A549 (cell line): ENCODE results near the gene PPP2R3C. TPM values are rescaled to one million over a fixed set of nuclear protein-coding genes. Genes with fewer than 3 reads are reported as not detected.
A peak's percentile ranks its signal among the peaks of the same experiment; 100 is the strongest.

Source experiments
- ATAC-seq, 2 experiments: fragments of 200-7000 bp in 1 of 2; fragments of >200 bp in 1 of 2; cut with Nextera tagmentation in 1 of 2; cut with Tn5 transposase in 1 of 2; 3 replicates each; pipeline versions ENCODE4 v1.8.0 to v1.9.1; 2018 to 2020; ENCODE audit warnings: mild to moderate bottlenecking in 1 of 2, moderate library complexity in 1 of 2
- CTCF ChIA-PET: fragments of 300-600 bp; sonication (Branson Sonifier 250); formaldehyde crosslinking; extraction: SDS; loops from one replicate; lab custom pipeline; 2021; ENCODE audit warnings: antibody characterized with exemption, inconsistent platforms; lab: Yijun Ruan, JAX
- POLR2A ChIA-PET: fragments of 350-600 bp; formaldehyde crosslinking; extraction: SDS; loops from one replicate; lab custom pipeline; 2021; ENCODE audit warnings: antibody characterized with exemption, inconsistent platforms; lab: Yijun Ruan, JAX
- DNase-seq, 2 experiments: peaks; one replicate each; pipeline versions ENCODE4 v3.0.0 to v3.0.0-alpha.2; 2011 to 2016; ENCODE audit warnings: low read depth in 1 of 2, low spot score in 1 of 2
- FAIRE-seq: peaks from 2 replicates; lab custom pipeline; 2011; peaks lifted over from hg19 to GRCh38; lab: Jason Lieb, UNC
- H3K27ac ChIP-seq, 2 experiments: fragments of >200 bp; sonication (Bioruptor Twin); formaldehyde crosslinking; 3 replicates each; pipeline ENCODE4 v1.5.1; 2016 to 2017
- H3K4me1 ChIP-seq: fragments of >200 bp; sonication (Bioruptor Twin); formaldehyde crosslinking; 3 replicates; pipeline ENCODE4 v1.6.1; 2016
- H3K4me2 ChIP-seq: fragments of >200 bp; sonication (Bioruptor Twin); formaldehyde crosslinking; 3 replicates; pipeline ENCODE4 v1.6.1; 2016
- H3K4me3 ChIP-seq: fragments of >200 bp; sonication (Bioruptor Twin); formaldehyde crosslinking; 3 replicates; pipeline ENCODE4 v1.5.1; 2016
- H3K9me3 ChIP-seq: fragments of >200 bp; sonication (Bioruptor Twin); formaldehyde crosslinking; 3 replicates; pipeline ENCODE4 v1.6.1; 2016
- CBX2 ChIP-seq: fragments of 200-600 bp; sonication (generic); IDR thresholded peaks from 2 replicates; pipeline ENCODE4 v1.6.1; 2016; ENCODE audit warnings: low read depth, mild to moderate bottlenecking, borderline replicate concordance
- CHD4 ChIP-seq: fragments of 200-600 bp; sonication (generic); IDR thresholded peaks from 2 replicates; pipeline ENCODE4 v1.6.1; 2016; ENCODE audit warnings: antibody characterized with exemption, mild to moderate bottlenecking, borderline replicate concordance
- EP300 ChIP-seq, 2 experiments: fragments of >200 bp; sonication (Bioruptor Twin); formaldehyde crosslinking; IDR thresholded peaks; 2 replicates in 1 of 2; 3 replicates in 1 of 2; pipeline ENCODE4 v1.6.1; 2016 to 2017
- ESRRA ChIP-seq: fragments of 150-350 bp; IDR thresholded peaks from 2 replicates; pipeline ENCODE4 v1.6.1; 2014; ENCODE audit warnings: mild to moderate bottlenecking, low read length, borderline replicate concordance
- FOSL2 ChIP-seq, 2 experiments: fragments of 450-650 bp in 1 of 2; fragments of >200 bp in 1 of 2; sonication (Bioruptor Twin) in 1 of 2; formaldehyde crosslinking; IDR thresholded peaks; 2 replicates each; pipeline versions ENCODE4 v1.5.0 to v1.6.1; 2016 to 2020; ENCODE audit warnings: mild to moderate bottlenecking in 1 of 2, moderate library complexity in 1 of 2
- GATA3 ChIP-seq: IDR thresholded peaks from 2 replicates; pipeline ENCODE4 v1.6.1; 2012; ENCODE audit warnings: borderline replicate concordance
- HDAC2 ChIP-seq: fragments of 200-600 bp; sonication (generic); IDR thresholded peaks from 2 replicates; pipeline ENCODE4 v1.6.1; 2016
- HMGXB4 ChIP-seq: fragments of 250-450 bp; sonication (Bioruptor Pico); IDR thresholded peaks from 2 replicates; pipeline ENCODE4 v1.5.0; 2021; ENCODE audit warnings: mild to moderate bottlenecking, moderate library complexity, borderline replicate concordance
- HOXA7 ChIP-seq: fragments of 250-450 bp; sonication (Bioruptor Pico); IDR thresholded peaks from 2 replicates; pipeline ENCODE4 v1.5.0; 2020; ENCODE audit warnings: mild to moderate bottlenecking, moderate library complexity
- HOXB5 ChIP-seq: fragments of 250-450 bp; sonication (Bioruptor Pico); IDR thresholded peaks from 2 replicates; pipeline ENCODE4 v1.5.0; 2020; ENCODE audit warnings: mild to moderate bottlenecking, moderate library complexity
- JUN ChIP-seq, 2 experiments: fragments of >200 bp; sonication (Bioruptor Twin); formaldehyde crosslinking; IDR thresholded peaks; 2 replicates in 1 of 2; 3 replicates in 1 of 2; pipeline ENCODE4 v1.6.1; 2016 to 2017
- JUNB ChIP-seq: fragments of >200 bp; sonication (Bioruptor Twin); formaldehyde crosslinking; IDR thresholded peaks from 2 replicates; pipeline ENCODE4 v1.6.1; 2016
- KDM5A ChIP-seq: fragments of 200-600 bp; sonication (generic); IDR thresholded peaks from 2 replicates; pipeline ENCODE4 v1.6.1; 2016; ENCODE audit warnings: antibody characterized with exemption, mild to moderate bottlenecking
- MAX ChIP-seq: IDR thresholded peaks from 2 replicates; pipeline ENCODE4 v1.6.1; 2012
- NFE2L2 ChIP-seq: fragments of 150-350 bp; conservative IDR thresholded peaks from 2 replicates; pipeline ENCODE4 v1.6.1; 2014; ENCODE audit warnings: low read length
- PHF8 ChIP-seq: fragments of 200-600 bp; sonication (generic); IDR thresholded peaks from 2 replicates; pipeline ENCODE4 v1.6.1; 2016; ENCODE audit warnings: low read depth, mild to moderate bottlenecking, antibody characterized with exemption, moderate library complexity, borderline replicate concordance
- RFX5 ChIP-seq: fragments of 450-650 bp; IDR thresholded peaks from 2 replicates; pipeline ENCODE4 v1.7.1; 2014; ENCODE audit warnings: antibody characterized with exemption, mild to moderate bottlenecking, moderate library complexity
- SREBF2 ChIP-seq: fragments of 450-650 bp; IDR thresholded peaks from 2 replicates; pipeline ENCODE4 v1.6.1; 2014; ENCODE audit warnings: mild to moderate bottlenecking, moderate library complexity
- TP53 ChIP-seq: fragments of 250-450 bp; sonication (Bioruptor Pico); IDR thresholded peaks from 2 replicates; pipeline ENCODE4 v1.5.0; 2021; ENCODE audit warnings: mild to moderate bottlenecking, moderate library complexity
- USF2 ChIP-seq: fragments of 450-650 bp; IDR thresholded peaks from 2 replicates; pipeline ENCODE4 v1.6.1; 2014; ENCODE audit warnings: antibody characterized with exemption
- ZNF302 ChIP-seq: fragments of 250-450 bp; sonication (Bioruptor Pico); IDR thresholded peaks from 2 replicates; pipeline ENCODE4 v1.9.0; 2021; ENCODE audit warnings: inconsistent platforms, mild to moderate bottlenecking, moderate library complexity
- ZSCAN20 ChIP-seq: fragments of 250-450 bp; sonication (Bioruptor Pico); IDR thresholded peaks from 2 replicates; pipeline ENCODE4 v1.8.0; 2022; ENCODE audit warnings: mild to moderate bottlenecking, moderate library complexity
- WGBS: methylation state at CpG from one replicate; pipeline ENCODE4 v1.1.6; 2017; ENCODE audit errors: missing lambda C conversion rate; 5-methylcytosine and 5-hydroxymethylcytosine counted together
- polyA plus RNA-seq, 4 experiments: library from polyadenylated mRNA; depleted of rRNA in 3 of 4; stranded (reverse); fragments of >200 nt; fragmentation: RNase III in 1 of 4; extraction: RNeasy Plus Mini Kit Qiagen cat#74134 plus additional on column Dnase treatment in 1 of 4; gene quantifications; 2 replicates in 3 of 4; 3 replicates in 1 of 4; pipeline ENCODE4 v1.2.3, GENCODE V29; 2011 to 2017

Gene PPP2R3C
- polyA plus RNA-seq, 2 of the 4 experiments (the other 2 are of a cell fraction) = 19.2 to 32.1 TPM

GRCh38 chr14:35159742-35160409, 38.1 kb upstream of the PPP2R3C start:
- peak overlapping the region; percentile 41 to 54; a peak in 5 of 6 replicates for H3K27ac ChIP-seq
- peak; percentile 95 to 96 for ATAC-seq
- POLR2A ChIA-PET = interaction anchor here (0.6 to 1.5 kb wide), 2 partner anchors 114 to 157 kb away, joined by 4 to 5 read pairs; partner anchors contain the start of gene FAM177A1
- H3K4me1 ChIP-seq = peaks cover 48% of the 10 kb centered on the region
- H3K4me3 ChIP-seq = no peak overlapping the region
- H3K4me2 ChIP-seq = peak overlapping the region; percentile 73
- TF ChIP-seq EP300 (IDR thresholded peaks at IDR 0.05) (no peak; a peak in 1 of 5 replicates), FOSL2 (IDR thresholded peaks at IDR 0.05) (peak; percentile 86), FOSL2 (CRISPR knock-in tag; IDR thresholded peaks at IDR 0.05) (peak; percentile 98), GATA3 (peak; percentile 54; the same call in 1 of the 2 replicates), RFX5 (no peak), MAX (peak; percentile 50; the same call in 1 of the 2 replicates), JUN (IDR thresholded peaks at IDR 0.05) (peak in 1 of 2 experiments; percentile 29; a peak in 1 of 5 replicates), TP53 (no peak), CHD4 (no peak), JUNB (peak; percentile 78)
- TF ChIP-seq, all 56 proteins: peak for 5
- no peaks in the 10 kb centered on the region for H3K9me3 ChIP-seq
- DNase-seq (peak; percentile 85 to 88), FAIRE-seq (peak; percentile 86)
- WGBS = 1% methylated on average over 6 of the region's 6 CpGs
- CTCF ChIA-PET = interaction anchor here (0.9 to 1.3 kb wide), 3 partner anchors 13 to 253 kb away, joined by 3 to 4 read pairs (median 3); no protein-coding TSS in a partner anchor

GRCh38 chr14:35158951-35159653, 37.3 kb upstream of the PPP2R3C start:
- H3K4me1 ChIP-seq = peaks cover 48% of the 10 kb centered on the region
- FAIRE-seq (no peak), ATAC-seq (no peak), DNase-seq (no peak)
- H3K4me2 ChIP-seq = peak overlapping the region; percentile 73
- 85% methylated on average over 8 of the region's 8 CpGs for WGBS
- no peak for TF ChIP-seq PHF8
- TF ChIP-seq HMGXB4 (CRISPR knock-in tag) = no peak
- no peak for TF ChIP-seq CBX2
- TF ChIP-seq USF2 = no peak
- no peak for TF ChIP-seq NFE2L2
- TF ChIP-seq JUN (IDR thresholded peaks at IDR 0.05) = no peak
- no peak for TF ChIP-seq KDM5A
- no peak for TF ChIP-seq ZSCAN20 (CRISPR knock-in tag)
- no peak for TF ChIP-seq HOXB5 (CRISPR knock-in tag)
- no peak for TF ChIP-seq HDAC2
- TF ChIP-seq CHD4 = no peak
- TF ChIP-seq ESRRA = no peak
- no peak for TF ChIP-seq SREBF2
- no peak for TF ChIP-seq ZNF302 (CRISPR knock-in tag)
- TF ChIP-seq HOXA7 = no peak
- ChIA-PET POLR2A (interaction anchor here (0.6 to 1.5 kb wide), 2 partner anchors 113 to 157 kb away, joined by 4 to 5 read pairs; partner anchors contain the start of gene FAM177A1), CTCF (interaction anchor here (1.1 to 1.3 kb wide), 3 partner anchors 19 to 254 kb away, joined by 3 to 5 read pairs (median 4); no protein-coding TSS in a partner anchor)
- H3K9me3 ChIP-seq = no peaks in the 10 kb centered on the region
- no peak overlapping the region for H3K4me3 ChIP-seq
- peak overlapping the region; percentile 41 to 45; a peak in 5 of 6 replicates for H3K27ac ChIP-seq
